AML-193 (cell line): ENCODE data around the gene FGFR4.

Source experiments
- DNase-seq, 2 experiments: peaks; one replicate each; lab custom pipeline; 2025; lab: John Stamatoyannopoulos, UW

The FGFR4 gene

DNA sequence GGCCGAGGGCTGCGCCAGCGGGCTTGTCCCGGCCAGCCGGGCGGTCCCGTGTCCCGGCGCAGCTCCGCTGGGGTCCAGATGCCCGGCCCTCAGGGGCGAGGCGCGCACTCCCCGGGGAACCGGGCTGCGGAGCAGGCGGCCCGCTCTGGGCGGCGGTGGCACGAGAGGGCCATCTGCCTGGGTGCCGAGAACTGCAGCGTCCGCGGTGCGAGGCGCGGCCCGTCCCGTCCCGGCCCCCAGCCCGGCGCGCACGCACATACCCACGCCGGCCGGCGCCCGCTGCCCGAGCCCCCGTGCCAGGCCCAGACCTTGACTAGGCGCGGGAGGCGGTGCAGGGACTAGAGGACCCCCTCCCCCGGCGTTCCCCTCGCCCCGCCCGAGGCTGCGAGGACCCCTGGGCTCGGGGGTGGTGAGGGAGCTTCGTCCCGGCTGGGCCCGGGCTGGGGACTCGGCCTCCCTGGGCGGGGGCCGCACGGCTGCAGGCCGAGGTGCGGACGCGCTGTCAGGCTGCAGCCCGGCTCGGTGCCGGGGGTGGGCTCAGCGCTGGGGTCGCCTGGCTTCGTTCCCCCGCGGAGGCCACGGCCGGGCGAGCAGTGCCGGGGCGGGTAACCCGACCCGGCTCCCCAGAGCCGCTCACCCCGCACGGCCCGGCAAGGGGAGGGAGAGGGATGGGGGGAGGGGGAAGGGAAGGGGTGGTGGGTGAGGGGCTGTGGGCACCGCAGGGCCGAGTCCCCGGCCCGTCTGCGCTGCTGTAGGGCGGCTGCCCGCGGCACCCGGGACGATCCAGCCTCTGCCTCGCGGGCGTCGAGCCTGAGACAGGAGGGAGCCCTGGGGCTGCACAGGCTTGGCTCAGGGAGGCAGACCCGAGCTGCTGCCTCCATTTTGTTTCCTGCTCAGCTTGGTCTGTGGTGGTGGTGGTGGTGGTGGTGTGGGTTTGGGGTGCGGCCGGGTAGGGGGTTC, 45.7 kb downstream of the FGFR4 start:
- DNase-seq: no peak

DNA sequence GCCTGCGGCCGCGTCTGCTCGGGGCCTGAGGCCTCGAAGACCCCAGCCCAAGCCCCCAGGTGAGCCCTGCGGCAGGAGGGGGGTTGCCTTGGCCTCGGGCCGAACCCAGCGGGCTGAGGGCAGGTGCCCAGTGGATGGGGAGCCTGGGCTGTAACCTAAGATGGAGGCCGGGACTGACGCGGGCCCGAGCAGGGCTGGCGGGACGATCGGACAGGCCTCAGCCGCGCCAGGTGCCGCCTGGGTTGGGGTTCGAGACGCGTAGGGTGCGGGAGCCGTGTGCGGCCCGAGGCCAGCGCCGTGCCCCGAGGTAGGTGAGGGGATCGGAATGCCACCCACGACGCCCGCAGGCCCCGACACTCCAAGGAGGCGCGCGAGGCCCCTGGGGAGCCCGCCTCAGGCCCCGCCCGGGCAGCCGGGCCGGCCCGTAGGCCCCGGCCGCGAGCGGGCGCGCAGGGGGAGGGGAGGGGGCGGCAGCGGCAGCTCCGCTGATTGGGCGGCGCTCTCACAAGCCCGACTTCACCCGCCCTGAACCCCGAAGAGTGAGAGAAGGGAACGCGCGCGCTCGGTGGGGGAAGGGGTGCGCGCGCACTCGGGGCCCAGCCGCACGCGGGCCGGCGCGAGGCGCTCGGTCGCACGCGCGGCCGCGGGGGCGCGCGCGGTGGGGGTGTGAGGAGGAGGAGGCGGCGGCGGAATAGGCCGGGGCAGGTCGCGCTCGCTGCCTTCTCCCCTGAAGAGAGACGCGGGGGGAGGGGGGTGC, 46.6 kb downstream of the FGFR4 start, which contains the start of gene NSD1:
Gene NSD1, plus strand, starts transcription at position 678 of the 757 bp plus-strand sequence. CDS start 1,331 bp downstream, outside the sequence.
- DNase-seq: peak; percentile 40 to 46

DNA sequence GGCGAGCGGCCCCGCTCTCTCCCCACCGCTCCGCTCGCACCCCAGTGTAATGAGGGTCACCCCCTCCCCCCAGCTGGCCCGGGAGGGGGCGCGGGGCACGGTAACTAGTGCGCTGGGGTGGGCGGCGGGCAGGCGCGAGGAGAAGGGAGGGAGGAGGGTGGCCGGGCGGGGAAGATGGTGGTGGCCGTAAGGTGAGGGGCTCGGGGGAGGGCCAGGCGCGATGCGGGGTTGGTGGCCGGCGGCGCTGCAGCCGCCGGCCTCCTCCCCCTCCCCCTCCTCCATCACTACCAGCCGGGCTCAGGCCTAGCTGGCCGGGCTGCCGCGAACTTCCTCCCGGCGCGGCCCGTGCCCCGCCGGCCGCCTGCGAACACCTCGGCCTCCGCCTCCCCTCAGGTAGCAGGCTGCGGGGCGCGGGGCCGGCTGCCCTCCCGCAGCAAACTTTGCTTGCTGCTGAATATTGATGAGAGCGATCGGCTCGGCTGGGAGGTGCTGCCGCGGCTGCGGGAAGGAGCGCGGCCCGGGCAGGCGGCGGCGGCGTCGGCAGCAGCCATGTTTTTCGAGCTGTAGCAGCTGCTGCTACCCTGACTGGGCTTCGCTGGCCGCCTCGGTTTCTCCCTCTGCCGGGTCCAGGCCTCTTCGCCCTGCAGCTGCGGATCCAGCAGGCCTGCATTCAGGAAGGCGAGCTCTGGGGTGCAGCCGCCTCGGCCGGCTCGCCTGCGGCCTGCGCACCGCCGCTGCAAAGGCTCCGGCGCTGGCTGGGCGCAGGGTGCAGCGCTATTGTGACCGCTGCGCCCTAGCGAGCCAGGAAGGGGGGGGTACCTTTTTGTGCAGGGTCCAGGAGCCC, 47.4 kb downstream of the FGFR4 start:
- peak; percentile 14 to 49 for DNase-seq

DNA sequence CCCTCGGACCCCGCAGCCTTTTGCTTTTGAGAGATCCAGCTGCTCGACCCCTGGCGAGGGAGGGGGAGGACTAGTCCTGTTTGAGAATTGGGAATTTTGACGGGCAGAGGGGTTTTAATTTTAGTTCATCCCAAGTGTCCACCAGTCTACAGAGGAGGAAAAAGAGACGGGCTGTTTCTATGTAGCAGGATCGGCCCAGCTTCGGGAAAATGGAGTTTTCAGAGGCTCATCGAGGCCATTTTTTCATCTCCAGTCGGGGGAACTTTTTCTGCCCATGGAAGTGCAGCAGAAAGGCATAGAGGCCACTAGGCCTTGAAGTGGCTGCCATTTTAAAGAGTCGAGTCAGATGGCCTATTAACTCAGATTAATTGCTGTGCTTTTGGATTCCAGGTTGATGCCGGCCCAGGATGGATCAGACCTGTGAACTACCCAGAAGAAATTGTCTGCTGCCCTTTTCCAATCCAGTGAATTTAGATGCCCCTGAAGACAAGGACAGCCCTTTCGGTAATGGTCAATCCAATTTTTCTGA, 48.0 kb downstream of the FGFR4 start:
- no peak for DNase-seq

DNA sequence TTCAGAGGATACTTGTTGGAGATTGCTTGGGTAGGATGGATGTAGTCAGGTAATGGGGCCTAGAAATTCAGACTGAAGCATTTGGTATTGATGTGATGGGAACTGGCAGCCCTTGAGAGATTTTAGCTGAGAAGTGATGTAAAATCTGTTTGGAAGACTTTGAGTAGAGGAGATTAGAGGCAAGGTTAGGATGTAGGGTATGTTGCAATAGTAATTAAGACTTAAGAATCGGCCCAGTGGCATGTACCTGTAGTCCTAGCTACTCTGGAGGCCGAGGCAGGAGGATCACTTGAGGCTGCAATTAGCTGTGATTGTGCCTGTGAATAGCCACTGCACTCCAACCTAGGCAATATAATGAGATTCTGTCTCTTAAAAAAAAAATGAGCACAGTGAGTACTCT, 53.6 kb downstream of the FGFR4 start:
- no peak for DNase-seq

DNA sequence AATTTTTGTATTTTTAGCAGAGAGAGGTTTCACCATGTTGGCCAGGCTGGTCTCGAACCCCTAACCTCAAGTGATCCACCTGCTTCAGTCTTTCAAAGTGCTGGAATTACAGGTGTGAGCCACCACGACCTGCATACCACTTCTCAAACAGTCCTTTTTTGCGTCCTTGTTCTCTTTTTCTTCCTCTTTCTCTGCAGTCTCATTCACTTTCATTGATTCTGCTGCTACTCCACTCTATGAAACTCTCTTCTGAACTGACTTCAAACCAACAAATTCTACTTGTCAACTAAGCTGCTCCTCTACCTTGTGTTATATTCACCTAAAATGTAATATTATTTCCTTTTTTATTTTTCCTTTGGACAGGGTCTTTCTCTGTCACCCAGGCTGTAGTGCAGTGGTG, 54.8 kb downstream of the FGFR4 start:
- DNase-seq: no peak

DNA sequence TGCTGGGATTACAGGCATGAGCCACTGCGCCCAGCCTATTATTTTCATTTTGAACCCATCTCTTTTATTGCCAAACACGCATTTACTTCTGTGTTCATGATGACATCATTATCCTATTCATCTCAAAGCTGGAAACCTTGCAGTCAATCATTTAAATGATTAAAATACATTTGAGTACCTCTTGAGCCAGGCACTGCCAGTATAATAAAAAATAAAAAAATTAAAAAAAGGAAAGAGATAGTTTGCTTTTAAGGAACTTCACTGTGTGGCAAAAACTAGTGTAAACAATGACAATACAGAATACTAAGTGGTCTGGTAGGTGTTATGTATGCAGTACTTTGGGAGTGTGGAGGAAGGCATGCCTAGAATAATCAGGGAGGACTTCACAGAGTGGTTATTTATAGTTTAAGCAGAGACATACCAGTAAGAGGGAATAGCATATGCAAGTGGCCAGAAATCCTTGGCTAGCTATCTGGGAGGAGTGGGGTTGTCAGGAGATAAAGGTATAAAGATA, 55.4 kb downstream of the FGFR4 start:
- DNase-seq: no peak

DNA sequence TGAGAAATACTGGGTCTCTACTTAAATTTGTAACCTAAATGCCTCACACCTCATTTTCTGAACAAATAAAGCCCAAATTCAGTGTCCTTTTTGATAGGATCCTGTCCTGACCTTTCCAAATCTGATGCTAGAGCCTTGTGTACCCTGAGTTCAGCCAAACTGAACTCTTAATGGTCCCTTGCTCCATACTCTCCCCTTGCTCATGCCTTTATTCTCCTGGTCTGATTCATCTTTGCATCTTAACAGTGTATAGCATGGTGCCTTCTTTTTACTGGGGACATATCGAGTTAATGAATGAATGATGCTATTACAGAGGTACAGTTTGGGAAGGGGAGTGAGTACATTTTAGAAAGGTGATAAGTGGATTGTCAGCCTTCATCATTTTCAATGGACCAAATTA, 56.1 kb downstream of the FGFR4 start:
- no peak for DNase-seq

DNA sequence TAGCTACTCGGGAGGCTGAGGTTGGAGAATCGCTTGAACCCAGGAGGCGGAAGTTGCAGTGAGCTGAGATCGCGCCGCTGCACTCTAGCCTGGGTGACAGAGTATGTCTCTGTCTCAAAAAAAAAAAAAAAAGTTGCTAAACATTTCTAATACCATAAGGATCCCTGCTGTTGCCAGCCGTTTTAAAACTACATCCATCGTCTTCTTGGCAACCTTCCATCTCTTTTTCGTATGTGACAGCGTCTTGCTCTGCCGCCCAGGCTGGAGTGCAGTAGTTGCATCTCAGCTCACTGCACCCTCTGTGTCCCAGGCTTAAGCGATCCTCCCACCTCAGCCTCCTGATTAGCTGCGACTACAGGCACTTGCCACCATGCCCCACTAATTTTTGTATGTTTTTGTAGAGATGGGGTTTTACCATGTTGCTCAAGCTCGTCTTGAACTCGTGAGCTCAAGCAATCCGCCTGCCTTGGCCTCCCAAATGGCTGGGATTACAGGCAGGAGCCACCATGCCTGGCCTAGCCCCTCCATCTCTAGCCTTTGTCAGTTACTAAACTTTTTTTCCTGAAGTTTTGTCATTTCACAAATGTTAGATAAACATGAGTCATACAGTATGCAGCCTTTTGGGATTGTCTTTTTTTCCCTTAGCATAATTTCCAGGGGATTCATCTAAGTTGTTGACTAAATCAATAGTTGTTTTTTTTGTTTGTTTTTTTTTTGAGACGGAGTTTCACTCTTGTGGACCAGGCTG, 60.4 kb downstream of the FGFR4 start:
- no peak for DNase-seq
